ENCODE data around the gene WWOX. TPM values are rescaled to one million over a fixed set of nuclear protein-coding genes. Genes with fewer than 3 reads are reported as not detected.

WWOX gene
- total RNA-seq, 3 donors from 2014 or later (not counting 1 experiment from before 2014, with no cell fraction given), result 21.0 to 29.8 (median 27.0) TPM

DNA sequence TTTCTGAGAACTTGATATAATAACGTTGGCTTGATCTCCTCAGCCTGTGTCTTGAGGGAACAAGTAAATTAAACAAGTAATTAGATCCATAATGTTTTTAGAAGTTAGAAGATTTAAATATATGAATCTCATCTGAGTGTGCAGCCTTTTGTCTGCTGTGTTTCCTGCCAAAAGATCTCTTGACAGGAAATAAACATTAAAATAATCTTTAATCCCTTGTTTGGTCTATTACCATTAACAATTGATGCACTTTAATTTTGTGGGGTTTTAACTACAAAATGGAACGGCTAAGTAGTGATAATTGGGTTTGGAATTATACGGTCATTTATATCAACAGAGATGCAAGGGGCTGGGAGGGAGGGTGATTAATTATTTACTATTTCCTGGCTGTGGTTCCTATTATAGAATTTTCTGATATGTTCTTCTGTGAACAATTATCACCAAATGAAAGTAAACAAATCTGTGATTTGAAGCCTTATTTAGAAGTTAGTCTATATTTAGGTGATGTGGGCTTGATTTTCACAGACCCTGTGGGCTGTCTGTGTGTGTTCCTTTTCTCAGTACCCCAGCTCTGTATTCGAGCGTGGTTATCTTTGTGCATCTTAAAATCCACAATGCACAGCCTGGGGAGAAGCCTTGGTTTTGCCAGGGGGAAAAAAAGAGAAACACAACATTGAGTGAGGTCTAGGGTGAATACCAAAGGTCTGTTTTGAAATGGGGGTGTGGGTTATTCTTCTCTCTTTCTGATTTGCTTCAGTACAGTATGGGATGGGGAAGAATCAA lies 556.1 kb downstream of the WWOX start:
- H3K4me1 Mint-ChIP-seq, result peaks cover 0 to 4% of the 10 kb centered on the region in 2 donors
- WGBS (ENCODE audit: insufficient coverage), result 77% methylated on average over 5 of the region's 5 CpGs
- Histone ChIP-seq H3K27ac (ENCODE audit: low read length) (no peak overlapping the region), H3K27me3 (ENCODE audit: control insufficient read depth, insufficient read depth, low read length) (no peaks in the 10 kb centered on the region), H3K36me3 (ENCODE audit: control insufficient read depth, insufficient read depth, low read length) (no peaks in the 10 kb centered on the region), H3K4me3 (ENCODE audit: low read length) (no peak overlapping the region), H3K9me3 (ENCODE audit: control insufficient read depth, insufficient read depth, low read length) (no peaks in the 10 kb centered on the region), H3K4me1 (ENCODE audit: control insufficient read depth, insufficient read depth, low read length) (no peaks in the 10 kb centered on the region)
- H3K36me3 Mint-ChIP-seq, result no peaks in the 10 kb centered on the region
- no peak overlapping the region for H3K27ac Mint-ChIP-seq
- intact Hi-C loops (cut with micrococcal nuclease), result no loop called here
- TF ChIP-seq CTCF (IDR thresholded peaks at IDR 0.05), result no peak
- peaks cover 5 to 10% of the 10 kb centered on the region in 2 donors for H3K27me3 Mint-ChIP-seq (ENCODE audit: low read depth in 2 of 2)
- ATAC-seq, result no peak
- H3K9me3 Mint-ChIP-seq, result no peaks in the 10 kb centered on the region
- no peak for DNase-seq
- H3K4me3 Mint-ChIP-seq, result no peak overlapping the region

GRCh38 chr16:78656887-78657286 lies 557.4 kb downstream of the WWOX start:
- H3K27me3 ChIP-seq (ENCODE audit: control insufficient read depth, insufficient read depth, low read length), result no peaks in the 10 kb centered on the region
- 92% methylated on average over 9 of the region's 10 CpGs for WGBS (ENCODE audit: insufficient coverage)
- DNase-seq (no peak), ATAC-seq (no peak)
- intact Hi-C loops (cut with micrococcal nuclease), result no loop called here
- Mint-ChIP-seq H3K9me3 (no peaks in the 10 kb centered on the region), H3K4me1 (peaks cover 0 to 4% of the 10 kb centered on the region in 2 donors), H3K4me3 (no peak overlapping the region), H3K27ac (no peak overlapping the region), H3K27me3 (ENCODE audit: low read depth in 2 of 2) (peaks cover 5 to 10% of the 10 kb centered on the region in 2 donors), H3K36me3 (no peaks in the 10 kb centered on the region)
- H3K4me3 ChIP-seq (ENCODE audit: low read length), result no peak overlapping the region
- H3K27ac ChIP-seq (ENCODE audit: low read length), result no peak overlapping the region
- H3K9me3 ChIP-seq (ENCODE audit: control insufficient read depth, insufficient read depth, low read length), result no peaks in the 10 kb centered on the region
- no peaks in the 10 kb centered on the region for H3K4me1 ChIP-seq (ENCODE audit: control insufficient read depth, insufficient read depth, low read length)
- no peak for TF ChIP-seq CTCF (IDR thresholded peaks at IDR 0.05)
- H3K36me3 ChIP-seq (ENCODE audit: control insufficient read depth, insufficient read depth, low read length), result no peaks in the 10 kb centered on the region

DNA sequence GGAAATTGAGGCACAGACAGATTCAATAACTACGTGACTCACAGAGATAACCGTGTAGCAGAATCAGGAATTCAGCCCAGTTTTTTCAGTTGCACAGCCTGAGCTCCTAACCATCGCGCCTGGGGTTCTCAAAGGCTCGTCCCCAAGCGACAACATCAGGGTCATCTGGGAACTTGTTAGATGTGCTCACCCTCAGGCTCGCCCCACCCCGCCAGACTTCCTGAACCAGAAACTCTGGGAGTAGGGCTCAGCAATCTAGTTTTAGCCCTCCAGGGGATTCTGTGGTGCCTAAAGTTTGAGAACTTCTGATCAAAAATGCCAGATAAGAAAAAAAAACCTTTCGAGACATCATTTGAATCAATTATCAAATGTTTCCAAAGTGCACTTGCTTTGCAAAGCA lies 559.8 kb downstream of the WWOX start:
- no peaks in the 10 kb centered on the region for H3K27me3 ChIP-seq (ENCODE audit: control insufficient read depth, insufficient read depth, low read length)
- DNase-seq, result no peak
- no peaks in the 10 kb centered on the region for H3K9me3 Mint-ChIP-seq
- no peaks in the 10 kb centered on the region for H3K4me1 ChIP-seq (ENCODE audit: control insufficient read depth, insufficient read depth, low read length)
- H3K4me1 Mint-ChIP-seq, result peaks cover 0 to 4% of the 10 kb centered on the region in 2 donors
- H3K4me3 ChIP-seq (ENCODE audit: low read length), result no peak overlapping the region
- no peaks in the 10 kb centered on the region for H3K36me3 Mint-ChIP-seq
- peaks cover 9 to 10% of the 10 kb centered on the region in 2 donors for H3K27me3 Mint-ChIP-seq (ENCODE audit: low read depth in 2 of 2)
- H3K27ac Mint-ChIP-seq, result no peak overlapping the region
- intact Hi-C loops (cut with micrococcal nuclease), result no loop called here
- H3K27ac ChIP-seq (ENCODE audit: low read length), result no peak overlapping the region
- H3K9me3 ChIP-seq (ENCODE audit: control insufficient read depth, insufficient read depth, low read length), result no peaks in the 10 kb centered on the region
- no peak overlapping the region for H3K4me3 Mint-ChIP-seq
- no peaks in the 10 kb centered on the region for H3K36me3 ChIP-seq (ENCODE audit: control insufficient read depth, insufficient read depth, low read length)
- WGBS (ENCODE audit: insufficient coverage), result 25% methylated on average over 9 of the region's 9 CpGs
- TF ChIP-seq CTCF (IDR thresholded peaks at IDR 0.05), result no peak
- ATAC-seq, result no peak

Data from natural killer cell (primary cell).